NT2/D1 (cell line): ENCODE measurements around the gene IL17C.

Experiments
- DNase-seq: peaks from one replicate; pipeline ENCODE4 v3.0.0-alpha.2; 2011; ENCODE audit warnings: low read depth, low spot score
- H3K27me3 ChIP-seq: 2 replicates; pipeline ENCODE4 v1.6.0; 2011; ENCODE audit warnings: mild to moderate bottlenecking; ENCODE audit not compliant: insufficient read length, insufficient read depth
- H3K36me3 ChIP-seq: 2 replicates; pipeline ENCODE4 v1.6.1; 2011; ENCODE audit warnings: mild to moderate bottlenecking, low read length, mixed read lengths; ENCODE audit not compliant: insufficient read depth, insufficient read length
- H3K4me1 ChIP-seq: 2 replicates; pipeline ENCODE4 v1.5.1; 2011; ENCODE audit not compliant: insufficient read depth, insufficient read length
- H3K4me3 ChIP-seq: 2 replicates; pipeline ENCODE4 v1.5.1; 2011; ENCODE audit warnings: low read depth; ENCODE audit not compliant: insufficient read length
- H3K9ac ChIP-seq: 2 replicates; pipeline ENCODE4 v1.6.0; 2011; ENCODE audit warnings: low read depth; ENCODE audit not compliant: insufficient read length
- H3K9me3 ChIP-seq: 2 replicates; pipeline ENCODE4 v1.5.1; 2011; ENCODE audit warnings: mild to moderate bottlenecking, low read length; ENCODE audit not compliant: insufficient read depth
- SUZ12 ChIP-seq: IDR thresholded peaks from 2 replicates; pipeline ENCODE4 v1.6.1; 2011; ENCODE audit not compliant: insufficient read length, insufficient read depth; ENCODE audit errors: extremely low read depth
- YY1 ChIP-seq: IDR thresholded peaks from 2 replicates; pipeline ENCODE4 v1.6.1; 2011; ENCODE audit not compliant: insufficient read length, insufficient read depth
- ZNF274 ChIP-seq: IDR thresholded peaks from 2 replicates; pipeline ENCODE4 v1.6.1; 2011; ENCODE audit warnings: mild to moderate bottlenecking, low read depth, low read length

The IL17C gene

DNA sequence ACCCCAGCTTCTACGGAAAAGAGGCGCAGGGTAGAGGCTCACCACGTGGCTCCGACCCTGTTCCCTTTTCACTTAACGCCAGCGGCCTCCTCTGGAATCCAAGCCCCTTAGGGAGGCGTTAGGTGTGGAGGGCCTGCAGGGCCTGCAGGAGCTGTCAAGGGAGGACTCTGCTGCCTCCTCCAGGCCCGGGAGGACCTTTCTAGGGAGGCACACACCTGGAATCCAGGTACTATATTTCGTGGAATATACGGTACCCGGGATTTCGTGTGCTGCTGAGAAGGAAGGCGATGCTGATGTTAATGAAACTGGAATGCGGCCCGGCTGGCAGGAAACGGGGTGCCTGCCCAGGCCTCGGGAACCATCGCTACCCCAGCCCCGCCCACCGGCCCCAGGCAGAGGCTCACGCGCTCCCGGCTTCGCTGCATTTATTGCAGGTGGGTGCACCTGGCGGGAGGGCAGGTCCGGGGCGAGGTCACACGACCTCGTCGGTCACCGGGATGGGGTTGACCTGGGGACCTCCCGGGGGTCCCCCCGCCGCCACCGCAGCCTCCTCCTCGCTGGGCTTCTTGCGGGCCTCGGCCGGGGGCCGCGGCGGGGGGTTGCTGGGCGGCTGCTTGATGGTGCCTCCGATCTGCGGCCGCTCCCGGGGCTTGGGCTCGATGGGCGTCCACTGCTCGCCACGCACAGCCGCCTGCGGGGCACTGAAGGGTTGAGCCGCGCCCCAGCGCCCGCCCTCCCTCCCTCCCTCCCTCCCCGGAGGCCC is 4.7 kb downstream of the IL17C start:
- TF ChIP-seq SUZ12 (no peak), YY1 (no peak), ZNF274 (no peak)
- no peak overlapping the region for H3K9ac ChIP-seq

DNA sequence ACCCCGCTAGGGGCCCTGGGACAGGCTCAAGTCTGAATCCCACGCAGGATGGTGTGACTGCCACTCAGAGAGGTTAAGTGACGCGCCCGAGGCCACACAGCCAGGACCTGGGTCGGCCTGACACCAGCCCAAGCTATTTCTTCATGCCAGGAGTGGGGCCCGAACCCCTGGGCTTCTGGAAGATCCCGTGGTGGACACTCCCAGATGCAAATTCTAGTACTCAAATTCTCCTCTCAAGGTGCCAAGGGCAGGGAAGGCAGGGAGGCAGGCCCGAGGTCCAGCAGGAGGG is 5.2 kb downstream of the IL17C start:
- H3K36me3 ChIP-seq = peaks cover 49% of the 10 kb centered on the region
- H3K4me3 ChIP-seq = no peak overlapping the region

More for the DNA sequence above, 4.7 kb downstream of the IL17C start:
- Histone ChIP-seq H3K4me3 (no peak overlapping the region), H3K4me1 (peaks cover 33% of the 10 kb centered on the region), H3K36me3 (peaks cover 47% of the 10 kb centered on the region), H3K9me3 (no peaks in the 10 kb centered on the region), H3K27me3 (peaks cover 15% of the 10 kb centered on the region)
- DNase-seq = no peak

DNA sequence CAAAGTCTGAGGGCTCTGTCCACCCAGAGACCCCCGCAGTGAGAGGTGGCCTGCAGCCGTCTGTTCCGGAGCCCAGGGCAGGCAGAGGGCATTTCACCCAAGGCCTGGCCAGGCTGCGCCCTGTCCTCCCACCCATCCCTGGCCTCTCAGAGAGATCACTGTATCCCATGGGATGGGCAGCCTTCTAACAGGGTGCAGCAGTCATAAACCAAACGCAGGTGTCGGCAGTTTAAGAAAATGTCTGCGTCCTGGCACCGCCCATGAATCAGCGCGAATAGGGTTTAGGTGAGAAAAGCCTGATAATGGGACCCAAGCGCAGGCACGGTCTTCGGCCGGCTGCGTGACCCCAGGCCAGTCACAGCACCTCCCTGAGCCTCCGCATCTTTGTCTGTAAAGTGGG is 7.1 kb downstream of the IL17C start:
- H3K9me3 ChIP-seq = no peaks in the 10 kb centered on the region
- peaks cover 2% of the 10 kb centered on the region for H3K27me3 ChIP-seq
- peaks cover 18% of the 10 kb centered on the region for H3K4me1 ChIP-seq
- TF ChIP-seq SUZ12 (no peak), ZNF274 (no peak), YY1 (no peak)
- DNase-seq = no peak
- peaks cover 56% of the 10 kb centered on the region for H3K36me3 ChIP-seq
- no peak overlapping the region for H3K4me3 ChIP-seq
- no peak overlapping the region for H3K9ac ChIP-seq

More for the DNA sequence above, 5.2 kb downstream of the IL17C start:
- Histone ChIP-seq H3K9me3 (no peaks in the 10 kb centered on the region), H3K27me3 (peaks cover 15% of the 10 kb centered on the region), H3K4me1 (peaks cover 28% of the 10 kb centered on the region), H3K9ac (no peak overlapping the region)
- DNase-seq = no peak
- TF ChIP-seq SUZ12 (no peak), YY1 (no peak), ZNF274 (no peak)

DNA sequence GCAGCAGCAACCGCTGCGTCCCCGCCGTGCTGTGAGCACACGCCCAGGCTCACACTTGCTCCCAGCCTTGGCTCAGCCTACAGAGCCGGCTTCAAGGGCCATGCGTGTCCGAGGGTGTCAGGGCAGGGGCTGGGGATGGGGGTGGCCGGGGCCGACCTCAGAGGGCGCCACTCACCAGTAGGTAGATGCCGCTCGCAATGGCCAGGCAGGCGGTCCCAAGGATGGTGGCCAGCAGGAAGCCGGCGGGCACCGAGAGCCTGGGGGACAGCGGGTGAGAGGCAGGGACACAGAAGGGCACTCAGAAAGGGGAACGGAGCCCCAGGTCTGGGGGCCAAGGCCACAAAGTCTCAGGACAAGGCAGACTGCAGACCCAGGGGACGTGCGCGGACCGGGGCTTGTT is 7.6 kb downstream of the IL17C start:
- DNase-seq = no peak
- no peak for TF ChIP-seq SUZ12
- peaks cover 56% of the 10 kb centered on the region for H3K36me3 ChIP-seq
- no peaks in the 10 kb centered on the region for H3K27me3 ChIP-seq
- no peaks in the 10 kb centered on the region for H3K9me3 ChIP-seq
- H3K9ac ChIP-seq = no peak overlapping the region
- H3K4me3 ChIP-seq = no peak overlapping the region
- H3K4me1 ChIP-seq = peaks cover 13% of the 10 kb centered on the region

DNA sequence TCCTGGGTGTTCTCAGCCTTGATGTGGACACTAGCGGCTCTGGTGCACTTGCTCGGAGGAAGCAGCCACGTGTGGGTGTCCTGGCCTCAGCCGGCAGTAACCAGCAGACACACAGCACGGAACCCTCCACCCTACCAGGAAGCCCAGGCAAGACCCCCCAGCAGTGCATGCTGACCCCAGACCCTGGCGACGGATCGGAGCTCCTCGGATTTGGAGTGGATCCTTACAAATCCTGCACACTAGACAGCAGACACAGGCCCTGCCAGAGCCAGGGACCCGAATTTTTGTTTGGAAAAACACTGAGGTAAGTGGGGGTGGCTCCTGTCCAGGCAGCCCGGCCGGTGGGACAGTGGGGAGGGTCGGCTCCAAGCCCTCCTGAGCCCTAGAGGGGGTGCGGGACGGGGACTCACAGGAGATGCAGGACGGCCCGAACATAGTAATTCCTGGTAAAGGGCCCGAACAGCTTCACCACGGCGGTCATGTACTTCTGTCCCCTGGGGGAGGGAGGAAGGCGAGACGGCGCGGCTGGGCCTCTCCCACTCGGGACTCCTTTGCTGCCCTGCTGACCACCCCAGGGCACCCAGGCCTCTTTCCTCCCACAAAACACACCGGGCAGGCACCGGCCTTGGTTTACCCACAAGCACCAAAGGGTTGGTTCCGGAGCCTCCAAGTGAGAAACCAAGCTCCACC is 8.1 kb downstream of the IL17C start:
- no peak overlapping the region for H3K4me3 ChIP-seq
- TF ChIP-seq SUZ12 (no peak), YY1 (no peak), ZNF274 (no peak)
- no peaks in the 10 kb centered on the region for H3K27me3 ChIP-seq
- H3K9ac ChIP-seq = no peak overlapping the region
- no peak for DNase-seq
- peaks cover 15% of the 10 kb centered on the region for H3K4me1 ChIP-seq
- peaks cover 56% of the 10 kb centered on the region for H3K36me3 ChIP-seq
- no peaks in the 10 kb centered on the region for H3K9me3 ChIP-seq

DNA sequence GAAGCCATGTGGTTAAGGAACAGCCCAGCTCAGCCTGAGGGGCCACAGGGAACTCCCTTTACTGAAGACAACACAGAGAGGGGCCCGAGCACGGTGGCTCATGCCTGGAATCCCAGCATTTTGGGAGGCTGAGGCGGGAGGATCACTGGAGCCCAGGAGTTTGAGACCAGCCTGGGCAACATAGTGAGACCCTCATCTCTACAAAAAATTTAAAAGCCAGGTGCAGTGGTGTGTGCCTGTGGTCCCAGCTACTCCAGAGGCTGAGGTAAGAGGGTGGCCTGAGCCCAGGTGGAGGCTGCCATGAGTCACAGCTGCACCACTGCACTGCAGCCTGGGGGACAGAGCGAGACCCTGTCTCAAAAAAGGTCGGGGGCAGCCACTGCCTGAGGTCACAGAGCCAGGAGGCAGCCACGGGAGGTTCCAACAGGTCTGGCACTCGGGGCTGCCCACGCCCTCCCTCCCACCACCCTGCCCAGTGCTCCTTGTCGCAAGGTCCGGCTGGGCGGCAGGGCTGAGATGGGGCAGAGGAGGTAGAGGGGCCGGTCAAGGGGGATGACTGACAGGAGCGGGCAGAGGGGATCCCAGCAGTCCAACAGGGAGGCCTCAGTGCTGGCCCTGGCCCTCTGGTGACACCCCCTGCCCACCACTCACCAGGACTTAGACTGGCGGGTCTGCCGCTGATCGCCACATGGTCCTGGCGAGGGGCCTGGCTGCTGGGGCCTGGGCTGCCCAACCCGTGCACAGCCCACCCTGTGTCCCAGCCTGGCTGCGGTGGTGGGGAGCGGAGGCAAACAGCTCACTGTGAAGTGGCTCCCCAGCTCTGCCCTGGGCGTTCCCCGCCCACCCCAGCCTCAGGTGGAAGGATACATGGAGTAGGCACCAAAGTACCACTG is 9.1 kb downstream of the IL17C start:
- no peaks in the 10 kb centered on the region for H3K27me3 ChIP-seq
- no peaks in the 10 kb centered on the region for H3K9me3 ChIP-seq
- peaks cover 63% of the 10 kb centered on the region for H3K36me3 ChIP-seq
- H3K4me3 ChIP-seq = no peak overlapping the region
- H3K4me1 ChIP-seq = peaks cover 17% of the 10 kb centered on the region
- DNase-seq = no peak
- TF ChIP-seq ZNF274 (no peak), YY1 (no peak), SUZ12 (no peak)
- H3K9ac ChIP-seq = peak overlapping the region; percentile 50

DNA sequence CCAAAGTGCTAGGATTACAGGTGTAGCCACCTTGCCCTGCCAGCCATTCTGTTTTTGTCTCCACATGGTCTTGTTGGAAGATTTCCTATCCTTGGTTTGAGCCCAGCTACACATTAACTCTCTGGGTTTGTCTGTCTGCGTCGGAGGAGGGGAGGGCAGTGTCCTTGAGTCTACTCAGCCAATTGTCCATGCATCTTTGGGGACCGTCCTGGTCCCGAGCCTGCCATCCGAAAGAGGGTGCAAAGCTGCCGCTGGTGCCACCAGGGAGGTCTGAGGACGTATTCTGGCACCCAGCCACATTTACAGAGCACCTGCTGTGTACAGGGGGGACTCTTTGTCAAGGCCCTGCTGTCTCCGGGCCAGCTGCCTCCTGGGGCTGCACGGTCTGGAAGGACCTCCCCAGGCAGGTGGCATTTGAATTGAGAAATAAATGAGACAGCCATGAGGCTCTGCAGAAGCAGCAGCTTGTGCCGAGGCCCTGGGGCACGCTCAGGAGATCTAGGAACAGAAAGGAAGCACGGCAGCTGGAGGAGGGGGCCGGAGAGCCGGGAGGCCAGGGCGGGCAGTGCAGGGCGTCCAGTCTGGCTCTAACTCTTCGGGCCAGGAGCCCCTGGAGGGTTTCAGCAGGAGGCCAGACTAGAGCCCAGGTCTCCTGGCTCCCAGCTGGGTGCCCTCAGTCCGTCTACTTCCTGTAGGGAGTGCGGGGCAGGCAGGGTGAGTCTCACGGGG is 11.0 kb downstream of the IL17C start:
- H3K36me3 ChIP-seq = peaks cover 67% of the 10 kb centered on the region
- no peaks in the 10 kb centered on the region for H3K27me3 ChIP-seq
- no peak for DNase-seq
- TF ChIP-seq ZNF274 (no peak), YY1 (no peak), SUZ12 (no peak)
- peak overlapping the region; percentile 76 for H3K4me3 ChIP-seq
- H3K9me3 ChIP-seq = no peaks in the 10 kb centered on the region
- peak overlapping the region; percentile 94 for H3K9ac ChIP-seq
- H3K4me1 ChIP-seq = peaks cover 17% of the 10 kb centered on the region
